HepG2 (cell line): ENCODE results near the gene MED15. TPM values are rescaled to one million over a fixed set of nuclear protein-coding genes. Genes with fewer than 3 reads are reported as not detected.
A peak's percentile ranks its signal among the peaks of the same experiment; 100 is the strongest.

Experiments
- ATAC-seq: fragments of 200-7000 bp; cut with Tn5 transposase; 3 replicates; pipeline ENCODE4 v1.9.1; 2020; ENCODE audit warnings: mild to moderate bottlenecking, moderate library complexity
- BruUV-seq: library from RNA; stranded (reverse); fragments of 400-500 nt; replicated peaks from 2 replicates; lab custom pipeline; 2021; lab: Mats Ljungman, UMichigan
- CTCF ChIA-PET: fragments of 300-600 bp; formaldehyde crosslinking; extraction: SDS; loops from one replicate; lab custom pipeline; 2021; ENCODE audit warnings: low total read pairs, inconsistent platforms, low intra/inter-chr PET ratio; lab: Yijun Ruan, JAX
- POLR2A ChIA-PET: fragments of 350-600 bp; sonication (Branson Sonifier 250); formaldehyde crosslinking; loops from one replicate; lab custom pipeline; 2020; ENCODE audit warnings: antibody characterized with exemption, inconsistent platforms; lab: Yijun Ruan, JAX
- DNase-seq: peaks from one replicate; pipeline ENCODE4 v3.0.0-alpha.2; 2015; ENCODE audit warnings: low spot score
- FAIRE-seq: peaks from 3 replicates; lab custom pipeline; 2011; peaks lifted over from hg19 to GRCh38; lab: Jason Lieb, UNC
- H2AFZ ChIP-seq: one replicate; pipeline ENCODE4 v1.6.1; 2011; ENCODE audit warnings: low read length, inconsistent platforms
- H3K27ac ChIP-seq: fragments of 300-600 bp; 3 replicates; pipeline ENCODE4 v1.8.0; 2011; ENCODE audit warnings: mixed run types, mild to moderate bottlenecking, mixed read lengths, low read length, inconsistent platforms; ENCODE audit not compliant: insufficient read depth; ENCODE audit errors: extremely low read length
- H3K27me3 ChIP-seq, 2 experiments: fragments of 200-600 bp in 1 of 2; 2 replicates in 1 of 2; 3 replicates in 1 of 2; pipeline versions ENCODE4 v1.6.0 to v1.8.0; 2011; ENCODE audit warnings: low read length in 2 of 2, mild to moderate bottlenecking in 2 of 2, moderate library complexity in 2 of 2, inconsistent platforms in 1 of 2; ENCODE audit not compliant: insufficient read depth in 2 of 2, control insufficient read depth in 1 of 2
- H3K36me3 ChIP-seq, 2 experiments: fragments of 200-600 bp in 1 of 2; replicated peaks in 1 of 2; 2 replicates in 1 of 2; 3 replicates in 1 of 2; pipeline versions ENCODE4 v1.5.1 to v1.8.0; 2011; ENCODE audit warnings: low read length in 2 of 2, inconsistent platforms in 1 of 2; ENCODE audit not compliant: insufficient read depth in 2 of 2, control insufficient read depth in 1 of 2
- H3K4me1 ChIP-seq: 2 replicates; pipeline ENCODE4 v1.5.1; 2012; ENCODE audit warnings: low read length, inconsistent platforms; ENCODE audit not compliant: insufficient read depth
- H3K4me2 ChIP-seq: 2 replicates; pipeline ENCODE4 v1.6.0; 2011; ENCODE audit warnings: low read depth, low read length, inconsistent platforms
- H3K4me3 ChIP-seq, 3 experiments: fragments of 200-600 bp in 1 of 3; sonication (generic), shearing (Covaris generic) in 1 of 3; replicated peaks in 1 of 3; 2 replicates each; pipeline ENCODE4 v1.5.1; 2011 to 2016; ENCODE audit warnings: low read length in 3 of 3, inconsistent platforms in 2 of 3, low read depth in 2 of 3, mild to moderate bottlenecking in 2 of 3, control low read depth in 1 of 3, mixed read lengths in 1 of 3; ENCODE audit not compliant: insufficient read depth in 1 of 3
- H3K79me2 ChIP-seq: one replicate; pipeline ENCODE4 v1.6.1; 2011; ENCODE audit warnings: low read length, inconsistent platforms; ENCODE audit not compliant: insufficient read depth
- H3K9ac ChIP-seq: 2 replicates; pipeline ENCODE4 v1.6.0; 2011; ENCODE audit warnings: mild to moderate bottlenecking, low read depth, low read length, inconsistent platforms; ENCODE audit not compliant: insufficient read depth
- H3K9me3 ChIP-seq: 2 replicates; pipeline ENCODE4 v1.5.1; 2012; ENCODE audit warnings: mild to moderate bottlenecking, low read length
- H4K20me1 ChIP-seq: 2 replicates; pipeline ENCODE4 v1.6.0; 2011; ENCODE audit warnings: inconsistent platforms, mild to moderate bottlenecking, low read length, moderate library complexity; ENCODE audit not compliant: insufficient read depth
- ARID2 ChIP-seq: sonication (generic); formaldehyde crosslinking; IDR thresholded peaks from 2 replicates; pipeline ENCODE4 v1.8.1; 2022; ENCODE audit warnings: mild to moderate bottlenecking, missing genetic modification reagents, borderline replicate concordance
- ARNT2 ChIP-seq: sonication (generic); formaldehyde crosslinking; IDR thresholded peaks from 2 replicates; pipeline ENCODE4 v1.8.0; 2022; ENCODE audit warnings: mild to moderate bottlenecking, low read depth, missing genetic modification reagents, moderate library complexity
- DR1 ChIP-seq: sonication (generic); formaldehyde crosslinking; IDR thresholded peaks from 2 replicates; pipeline ENCODE4 v1.8.0; 2021; ENCODE audit warnings: mild to moderate bottlenecking, missing genetic modification reagents, inconsistent platforms
- GFI1 ChIP-seq: sonication (generic); formaldehyde crosslinking; IDR thresholded peaks from 2 replicates; pipeline ENCODE4 v1.5.0; 2020; ENCODE audit warnings: missing genetic modification reagents, mild to moderate bottlenecking, borderline replicate concordance
- JUN ChIP-seq: sonication (generic); formaldehyde crosslinking; IDR thresholded peaks from 2 replicates; pipeline ENCODE4 v1.4.0; 2020; ENCODE audit warnings: mild to moderate bottlenecking, missing genetic modification reagents
- KDM1A ChIP-seq: IDR thresholded peaks from 2 replicates; pipeline ENCODE4 v1.6.1; 2016; ENCODE audit warnings: missing compliant biosample characterization
- LRRFIP1 ChIP-seq: sonication (generic); formaldehyde crosslinking; conservative IDR thresholded peaks from 2 replicates; pipeline ENCODE4 v1.4.0; 2020; ENCODE audit warnings: missing genetic modification reagents
- MAF1 ChIP-seq: sonication (generic); formaldehyde crosslinking; IDR thresholded peaks from 2 replicates; pipeline ENCODE4 v1.5.0; 2020; ENCODE audit warnings: missing genetic modification reagents, borderline replicate concordance
- RBM39 ChIP-seq: fragments of 200-400 bp; formaldehyde crosslinking; IDR thresholded peaks from one replicate; pipeline ENCODE4 v1.6.1; 2018; ENCODE audit warnings: antibody characterized with exemption, mild to moderate bottlenecking, low read depth, low read length; ENCODE audit not compliant: poor library complexity, severe bottlenecking
- RFXAP ChIP-seq: sonication (generic); formaldehyde crosslinking; IDR thresholded peaks from 2 replicates; pipeline ENCODE4 v1.4.0; 2020; ENCODE audit warnings: missing genetic modification reagents, borderline replicate concordance
- SETDB1 ChIP-seq: sonication (generic); formaldehyde crosslinking; IDR thresholded peaks from 2 replicates; pipeline ENCODE4 v1.5.1; 2020; ENCODE audit warnings: missing genetic modification reagents, mild to moderate bottlenecking, borderline replicate concordance
- THYN1 ChIP-seq: sonication (generic); formaldehyde crosslinking; IDR thresholded peaks from 2 replicates; pipeline ENCODE4 v1.8.1; 2023; ENCODE audit warnings: low read depth, mild to moderate bottlenecking, moderate library complexity, missing genetic modification reagents, borderline replicate concordance
- TSC22D2 ChIP-seq: sonication (generic); formaldehyde crosslinking; IDR thresholded peaks from 2 replicates; pipeline ENCODE4 v1.5.1; 2020; ENCODE audit warnings: missing genetic modification reagents, mild to moderate bottlenecking, borderline replicate concordance
- ZFYVE20 ChIP-seq: sonication (generic); formaldehyde crosslinking; IDR thresholded peaks from 2 replicates; pipeline ENCODE4 v1.8.0; 2023; ENCODE audit warnings: low read depth, mild to moderate bottlenecking, moderate library complexity, missing genetic modification reagents, borderline replicate concordance
- ZKSCAN8 ChIP-seq: IDR thresholded peaks from 2 replicates; pipeline ENCODE4 v1.6.1; 2016; ENCODE audit warnings: borderline replicate concordance, missing genetic modification reagents, missing compliant biosample characterization
- ZNF343 ChIP-seq: sonication (generic); formaldehyde crosslinking; IDR thresholded peaks from 2 replicates; pipeline ENCODE4 v1.4.0; 2020; ENCODE audit warnings: mild to moderate bottlenecking, missing genetic modification reagents
- ZNF563 ChIP-seq: sonication (generic); formaldehyde crosslinking; IDR thresholded peaks from 2 replicates; pipeline ENCODE4 v1.8.0; 2022; ENCODE audit warnings: mild to moderate bottlenecking, moderate library complexity, missing genetic modification reagents
- ZNF598 ChIP-seq: sonication (generic); formaldehyde crosslinking; IDR thresholded peaks from 2 replicates; pipeline ENCODE4 v1.5.1; 2020; ENCODE audit warnings: mild to moderate bottlenecking, missing genetic modification reagents, borderline replicate concordance
- ZNF724P ChIP-seq: sonication (generic); formaldehyde crosslinking; IDR thresholded peaks from 2 replicates; pipeline ENCODE4 v1.8.0; 2022; ENCODE audit warnings: missing genetic modification reagents, borderline replicate concordance
- WGBS: methylation state at CpG from one replicate; pipeline ENCODE4 v1.1.6; 2017; ENCODE audit warnings: low lambda C conversion rate; 5-methylcytosine and 5-hydroxymethylcytosine counted together
- in situ Hi-C: cut with HindIII; loops from 2 replicates; pipeline ENCODE4 v1.10.0; 2017; ENCODE audit warnings: low pct_unique_long_range_greater_than_20kb; ENCODE audit not compliant: extremely low pct_ligation_motif_present
- intact Hi-C: fragments of 100-400 bp; cut with micrococcal nuclease; formaldehyde crosslinking; loops from one replicate; pipeline ENCODE4 v1.10.0; 2022; ENCODE audit not compliant: unreplicated experiment
- polyA plus RNA-seq, 8 experiments: library from polyadenylated mRNA; depleted of rRNA in 3 of 8; stranded (reverse) in 7 of 8; unstranded in 1 of 8; fragments of >200 nt; fragmentation: Illumina TruSeq in 4 of 8; extraction: Trizol in 4 of 8; gene quantifications; 2 replicates each; pipeline versions ENCODE4 v1.2.1 to v1.2.3, GENCODE V29; 2011 to 2016; ENCODE audit warnings: low read depth in 4 of 8, missing spikeins in 1 of 8, mixed read lengths in 1 of 8; ENCODE audit not compliant: insufficient read depth in 1 of 8
- total RNA-seq, 5 experiments: library from RNA; depleted of rRNA; stranded (reverse); fragments of >200 nt; fragmentation: Illumina TruSeq; extraction: Trizol; gene quantifications; 2 replicates each; pipeline ENCODE4 v1.2.3, GENCODE V29; 2016; ENCODE audit warnings: low read depth in 1 of 5

MED15 gene
- total and polyA plus RNA-seq, 2 of the 13 experiments (the other 11 are each of a cell fraction or from before 2014, with no cell fraction given) = 14.3 to 27.0 TPM

DNA sequence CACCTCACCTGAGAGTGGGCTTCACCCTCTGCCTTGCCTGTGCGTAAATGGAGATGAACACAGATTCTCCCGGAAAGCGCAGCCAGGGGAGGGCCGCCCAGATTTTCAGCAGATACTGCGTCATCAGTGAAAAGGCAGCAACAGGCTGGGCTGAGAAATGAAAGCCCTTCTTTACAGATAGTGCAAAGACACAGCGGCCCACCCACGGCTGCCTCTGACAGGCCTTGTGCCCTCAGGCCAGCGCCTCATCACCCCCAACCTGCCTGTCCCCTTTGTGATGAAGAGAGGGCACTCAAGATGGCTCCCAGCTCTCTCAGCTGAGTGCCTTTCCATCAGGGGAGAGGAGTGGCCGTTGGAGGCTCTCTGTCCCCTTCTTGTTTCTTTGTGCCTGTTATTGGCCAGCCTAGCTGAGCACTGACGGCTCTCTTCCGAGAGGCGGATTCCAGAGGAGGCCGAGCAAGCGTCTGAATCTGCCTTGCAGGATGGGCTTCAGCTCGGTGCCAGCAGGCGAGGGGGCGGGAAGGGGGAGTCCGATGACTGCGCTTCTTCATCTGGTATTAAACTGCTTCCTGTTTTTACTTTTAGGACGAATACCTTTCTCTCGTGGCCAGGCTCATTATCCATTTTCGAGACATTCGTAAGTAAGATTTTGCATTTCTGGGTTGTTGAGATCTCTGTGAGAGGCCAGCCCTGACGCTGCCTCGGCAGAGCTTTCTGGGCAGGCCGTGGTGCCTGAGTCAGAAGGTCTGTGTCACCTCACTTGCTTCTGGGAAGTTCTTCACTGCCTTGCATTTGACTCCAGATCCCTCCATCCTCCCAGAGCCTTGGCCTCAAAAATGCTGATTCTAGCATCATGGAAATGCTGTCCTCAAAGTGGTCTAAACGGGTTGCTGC, 43.7 kb downstream of the MED15 start:
- no TSS peak for BruUV-seq
- H3K36me3 ChIP-seq = peaks cover 25 to 59% of the 10 kb centered on the region in 2 experiments
- no peaks in the 10 kb centered on the region for H3K27me3 ChIP-seq
- H3K27ac ChIP-seq = peak overlapping the region; percentile 89
- intact Hi-C loops = no loop called here
- peaks cover 10% of the 10 kb centered on the region for H4K20me1 ChIP-seq
- H3K4me2 ChIP-seq = no peak overlapping the region
- ChIA-PET CTCF (no interaction called here), POLR2A (interaction anchor here (2.4 kb wide), 1 partner anchor 43 kb away, joined by 16 read pairs; the partner anchor contains the start of gene MED15)
- in situ Hi-C loops = no loop called here
- FAIRE-seq (no peak), DNase-seq (no peak), ATAC-seq (no peak)
- TF ChIP-seq RFXAP (no peak), RBM39 (no peak), LRRFIP1 (CRISPR knock-in tag) (no peak), GFI1 (CRISPR knock-in tag) (no peak), KDM1A (no peak), ZNF724P (CRISPR knock-in tag) (no peak), ZKSCAN8 (no peak), ZNF598 (CRISPR knock-in tag) (no peak), ARNT2 (CRISPR knock-in tag) (no peak), SETDB1 (CRISPR knock-in tag) (no peak), JUN (CRISPR knock-in tag) (no peak), THYN1 (CRISPR knock-in tag) (no peak), ZNF343 (CRISPR knock-in tag) (no peak), ZNF563 (CRISPR knock-in tag) (no peak), ARID2 (CRISPR knock-in tag) (no peak), ZFYVE20 (no peak), TSC22D2 (CRISPR knock-in tag) (no peak), DR1 (CRISPR knock-in tag) (no peak), MAF1 (CRISPR knock-in tag) (no peak)
- peak overlapping the region; percentile 59; the same call in 1 of the 2 replicates for H3K9ac ChIP-seq
- H3K9me3 ChIP-seq = no peaks in the 10 kb centered on the region
- peaks cover 43% of the 10 kb centered on the region for H3K4me1 ChIP-seq
- no peak overlapping the region for H3K4me3 ChIP-seq
- H2AFZ ChIP-seq = no peak overlapping the region
- H3K79me2 ChIP-seq = peaks cover 33% of the 10 kb centered on the region
- WGBS = 92% methylated on average over 21 of the region's 27 CpGs
